Right lobe of liver (tissue), 4 donors: ENCODE results near the gene PIGA.

Source experiments
- CTCF ChIP-seq, 4 donors: fragments of 200-600 bp in 3 of 4; fragments of 450-650 bp in 1 of 4; IDR thresholded peaks; one replicate each; pipeline versions ENCODE4 v1.5.1 to v1.8.0; 2016 to 2022; ENCODE audit warnings: antibody characterized with exemption in 4 of 4, mild to moderate bottlenecking in 2 of 4
- POLR2A ChIP-seq: fragments of 450-650 bp; IDR thresholded peaks from one replicate; pipeline ENCODE4 v1.6.1; 2017; ENCODE audit warnings: antibody characterized with exemption, mild to moderate bottlenecking
- donor health status: DM: no; HTN: no; CAD: no.
- donor health status: DM: no; HTN: no; CAD: no.
- donor health status: DM: no; HTN: yes; CAD: no.

- TF ChIP-seq CTCF (IDR thresholded peaks at IDR 0.05) (no peak), POLR2A (no peak)
Measured at GRCh38 chrX:15384304-15384703, 49.0 kb upstream of the PIGA start, which contains the start of gene VEGFD.
